Upper lobe of left lung (tissue), 4 donors: ENCODE data around the gene AAMP.

ENCODE experiments used
- POLR2A ChIP-seq, 4 donors: fragments of 450-650 bp; IDR thresholded peaks; one replicate each; pipeline ENCODE4 v1.5.1; 2016 to 2017; ENCODE audit warnings: antibody characterized with exemption in 4 of 4, mild to moderate bottlenecking in 2 of 4
- POLR2AphosphoS5 ChIP-seq, 2 donors: sonication (generic); formaldehyde crosslinking; IDR thresholded peaks; one replicate each; pipeline ENCODE4 v1.5.1; 2017; ENCODE audit warnings: antibody characterized with exemption in 2 of 2
- TF ChIP-seq, protein P1 (sequence below), 6 experiments: fragments of 450-650 bp in 4 of 6; fragments of 200-600 bp in 2 of 6; sonication (generic) in 2 of 6; IDR thresholded peaks; one replicate each; pipeline ENCODE4 v1.5.1; 2016 to 2019; ENCODE audit warnings: antibody characterized with exemption in 6 of 6

GRCh38 chr2:218261423-218262236, 8.3 kb downstream of the AAMP start:
- TF ChIP-seq, protein P1, sequence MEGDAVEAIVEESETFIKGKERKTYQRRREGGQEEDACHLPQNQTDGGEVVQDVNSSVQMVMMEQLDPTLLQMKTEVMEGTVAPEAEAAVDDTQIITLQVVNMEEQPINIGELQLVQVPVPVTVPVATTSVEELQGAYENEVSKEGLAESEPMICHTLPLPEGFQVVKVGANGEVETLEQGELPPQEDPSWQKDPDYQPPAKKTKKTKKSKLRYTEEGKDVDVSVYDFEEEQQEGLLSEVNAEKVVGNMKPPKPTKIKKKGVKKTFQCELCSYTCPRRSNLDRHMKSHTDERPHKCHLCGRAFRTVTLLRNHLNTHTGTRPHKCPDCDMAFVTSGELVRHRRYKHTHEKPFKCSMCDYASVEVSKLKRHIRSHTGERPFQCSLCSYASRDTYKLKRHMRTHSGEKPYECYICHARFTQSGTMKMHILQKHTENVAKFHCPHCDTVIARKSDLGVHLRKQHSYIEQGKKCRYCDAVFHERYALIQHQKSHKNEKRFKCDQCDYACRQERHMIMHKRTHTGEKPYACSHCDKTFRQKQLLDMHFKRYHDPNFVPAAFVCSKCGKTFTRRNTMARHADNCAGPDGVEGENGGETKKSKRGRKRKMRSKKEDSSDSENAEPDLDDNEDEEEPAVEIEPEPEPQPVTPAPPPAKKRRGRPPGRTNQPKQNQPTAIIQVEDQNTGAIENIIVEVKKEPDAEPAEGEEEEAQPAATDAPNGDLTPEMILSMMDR (IDR thresholded peaks at IDR 0.05) = no peak
- no peak for TF ChIP-seq POLR2AphosphoS5 (IDR thresholded peaks at IDR 0.05)
- no peak for TF ChIP-seq POLR2A (IDR thresholded peaks at IDR 0.05)
